ENCODE results near the gene ALK. TPM values are rescaled to one million over a fixed set of nuclear protein-coding genes. Genes with fewer than 3 reads are reported as not detected.

The ALK gene
- total RNA-seq, 2 donors from 2014 or later: 0.05 TPM; not detected in 1

DNA sequence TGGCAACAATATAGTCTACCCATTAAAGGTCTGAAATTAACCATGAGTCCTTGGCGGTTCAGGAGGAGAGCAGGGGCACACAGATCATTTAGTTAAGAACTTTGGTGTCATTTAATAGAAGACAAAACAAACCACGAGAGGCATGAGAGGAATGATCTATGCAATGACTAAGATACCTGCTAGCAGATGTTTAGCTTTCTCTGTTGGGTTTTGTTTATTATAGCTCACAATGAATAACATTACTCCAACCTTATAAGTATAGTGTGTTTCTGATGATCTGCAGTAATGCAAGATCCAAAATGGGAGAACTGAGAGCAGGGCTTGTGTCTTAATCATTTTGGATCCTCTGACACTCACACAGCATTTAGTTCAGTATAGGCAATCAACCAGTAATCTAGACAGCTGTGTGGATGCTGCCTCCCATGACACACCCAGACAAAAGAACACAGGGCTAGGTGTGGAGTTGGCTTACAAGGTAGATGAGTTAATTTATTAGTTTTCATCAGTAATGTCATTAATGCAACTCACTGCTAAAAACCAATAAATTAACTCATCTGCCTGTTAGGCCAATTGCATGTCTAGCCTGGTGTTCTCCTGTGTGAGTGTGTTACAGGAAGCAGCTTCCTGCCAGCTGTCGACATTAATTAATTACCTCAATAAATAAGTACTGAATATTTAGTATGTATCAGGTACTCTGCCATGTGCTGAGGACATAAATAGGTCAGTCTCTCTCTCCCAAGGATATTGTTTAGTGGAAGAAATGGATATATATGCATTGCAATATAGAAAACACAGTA lies 713.8 kb downstream of the ALK start:
- Mint-ChIP-seq H3K9me3 (no peaks in the 10 kb centered on the region), H3K36me3 (no peaks in the 10 kb centered on the region), H3K27ac (no peak overlapping the region)
- DNase-seq (ENCODE audit: low spot score in 2 of 2): no peak
- ATAC-seq: no peak

DNA sequence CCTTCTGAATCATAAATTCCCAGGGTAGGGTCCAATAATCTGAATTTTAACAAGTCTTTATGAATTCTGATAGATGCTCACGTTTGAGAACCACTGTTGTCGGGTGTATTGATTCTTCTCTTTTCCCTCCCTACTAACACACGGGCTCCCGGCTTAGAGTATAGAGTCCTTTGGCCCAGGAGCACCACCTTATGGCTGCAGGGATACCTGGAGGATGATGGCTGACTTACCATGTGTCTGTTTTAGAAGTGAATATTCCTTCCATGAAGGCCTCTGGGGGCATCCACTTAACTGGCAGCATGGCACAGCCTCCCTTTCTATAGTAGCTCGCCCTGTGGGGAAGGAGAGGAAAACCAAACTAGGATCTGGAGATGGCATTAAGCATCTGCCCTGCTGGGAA lies 714.4 kb downstream of the ALK start:
- Mint-ChIP-seq H3K27ac (no peak overlapping the region), H3K9me3 (no peaks in the 10 kb centered on the region), H3K36me3 (no peaks in the 10 kb centered on the region)
- ATAC-seq (no peak), DNase-seq (ENCODE audit: low spot score in 2 of 2) (no peak)

GRCh38 chr2:29202819-29203495 lies 718.4 kb downstream of the ALK start:
- no peak overlapping the region for H3K27ac Mint-ChIP-seq
- no peak for ATAC-seq

GRCh38 chr2:29201979-29202378 lies 719.4 kb downstream of the ALK start:
- ATAC-seq: no peak
- H3K27ac Mint-ChIP-seq: no peak overlapping the region

More at GRCh38 chr2:29202819-29203495, 718.4 kb downstream of the ALK start:
- Mint-ChIP-seq H3K9me3 (no peaks in the 10 kb centered on the region), H3K36me3 (no peaks in the 10 kb centered on the region)
- no peak for DNase-seq (ENCODE audit: low spot score in 2 of 2)

DNA sequence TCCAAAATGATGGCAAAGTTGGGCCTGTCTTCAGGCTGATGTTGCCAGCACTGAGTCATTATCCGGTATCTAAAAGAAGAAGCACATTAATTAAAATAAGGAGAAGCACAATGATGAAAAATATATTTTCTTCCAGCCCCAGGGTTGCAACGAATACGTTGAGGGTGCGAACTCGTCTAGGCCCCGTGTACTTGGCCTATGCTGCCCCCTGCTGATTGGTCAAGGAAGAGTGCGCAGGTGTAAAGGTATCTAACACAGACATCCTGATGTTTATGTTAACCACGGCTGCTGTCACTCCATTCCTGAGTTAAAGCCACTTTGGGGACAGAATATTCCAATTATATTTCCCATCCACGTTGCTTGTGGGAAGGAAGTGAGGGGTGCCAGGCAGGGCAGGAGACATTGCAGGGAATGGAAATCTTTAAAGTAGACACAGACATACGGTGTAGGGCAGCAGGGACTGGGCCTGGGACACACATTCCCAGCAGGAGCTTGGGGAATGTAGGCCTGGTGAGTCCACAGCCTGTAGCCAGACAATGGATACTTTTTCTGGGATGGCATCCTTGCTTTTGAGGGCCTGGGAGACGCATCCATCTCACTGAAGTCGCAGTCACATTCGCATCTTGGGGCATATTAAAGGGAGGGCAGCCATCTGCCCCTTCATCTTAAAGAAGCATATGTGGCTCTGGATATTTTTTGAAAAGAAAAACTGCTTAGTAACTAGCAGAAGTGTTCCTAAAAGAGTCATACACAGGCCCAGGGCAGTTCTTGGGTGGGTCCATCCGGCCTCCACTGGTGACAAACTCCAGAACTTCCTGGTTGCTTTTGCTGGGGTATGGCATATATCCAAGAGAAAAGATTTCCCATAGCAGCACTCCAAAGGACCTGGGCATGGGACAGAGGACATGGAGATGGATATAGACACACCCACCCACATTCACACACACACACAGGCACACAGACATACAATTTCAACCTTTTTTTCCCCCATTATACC lies 724.3 kb downstream of the ALK start:
- ATAC-seq (peak; percentile 91 to 94), DNase-seq (ENCODE audit: low spot score in 2 of 2) (peak; percentile 68 to 88)
- no peaks in the 10 kb centered on the region for H3K36me3 Mint-ChIP-seq
- no peaks in the 10 kb centered on the region for H3K9me3 Mint-ChIP-seq
- peak overlapping the region in 1 of 2 donors; percentile 26 for H3K27ac Mint-ChIP-seq

More at GRCh38 chr2:29201979-29202378, 719.4 kb downstream of the ALK start:
- H3K36me3 Mint-ChIP-seq: no peaks in the 10 kb centered on the region
- no peaks in the 10 kb centered on the region for H3K9me3 Mint-ChIP-seq
- DNase-seq (ENCODE audit: low spot score in 2 of 2): no peak

GRCh38 chr2:29195796-29196195 lies 725.6 kb downstream of the ALK start:
- Mint-ChIP-seq H3K27ac (no peak overlapping the region), H3K36me3 (no peaks in the 10 kb centered on the region), H3K9me3 (no peaks in the 10 kb centered on the region)
- DNase-seq (ENCODE audit: low spot score in 2 of 2) (no peak), ATAC-seq (no peak)

- no peak overlapping the region for H3K27ac Mint-ChIP-seq
Observed at GRCh38 chr2:29193681-29194080, 727.7 kb downstream of the ALK start.

GRCh38 chr2:29193111-29193510 lies 728.3 kb downstream of the ALK start:
- Mint-ChIP-seq H3K36me3 (peaks cover 0 to 3% of the 10 kb centered on the region in 2 donors), H3K27ac (no peak overlapping the region), H3K9me3 (no peaks in the 10 kb centered on the region)
- DNase-seq (ENCODE audit: low spot score in 2 of 2): no peak
- ATAC-seq: no peak

More at GRCh38 chr2:29193681-29194080, 727.7 kb downstream of the ALK start:
- ATAC-seq: no peak
- Mint-ChIP-seq H3K9me3 (no peaks in the 10 kb centered on the region), H3K36me3 (no peaks in the 10 kb centered on the region)
- DNase-seq (ENCODE audit: low spot score in 2 of 2): no peak

- ATAC-seq (no peak), DNase-seq (ENCODE audit: low spot score in 2 of 2) (no peak)
- Mint-ChIP-seq H3K9me3 (peaks cover 0 to 5% of the 10 kb centered on the region in 2 donors), H3K36me3 (peaks cover 0 to 9% of the 10 kb centered on the region in 2 donors), H3K27ac (no peak overlapping the region)
Observed at GRCh38 chr2:29192526-29192925, 728.9 kb downstream of the ALK start.

DNA sequence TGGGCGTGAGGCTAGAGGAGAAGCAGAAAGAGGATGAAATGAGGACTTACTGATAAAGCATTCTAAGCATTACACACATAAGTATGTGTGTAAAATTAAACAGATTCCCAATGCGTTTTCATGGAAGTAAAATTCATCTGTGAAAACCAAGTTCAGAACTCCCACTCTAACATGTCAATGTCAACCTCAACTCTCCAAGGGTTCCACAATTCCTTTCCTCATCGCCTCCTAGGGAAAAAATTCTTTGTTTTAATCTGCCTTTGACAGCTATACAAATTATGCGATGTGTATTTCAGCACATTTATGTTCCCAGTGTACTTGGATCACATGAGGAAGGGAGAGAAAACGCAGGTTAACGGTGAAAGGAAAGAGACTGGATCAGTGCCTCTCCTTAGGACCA lies 729.6 kb downstream of the ALK start:
- H3K36me3 Mint-ChIP-seq: peaks cover 0 to 12% of the 10 kb centered on the region in 2 donors
- no peak for ATAC-seq
- H3K27ac Mint-ChIP-seq: no peak overlapping the region
- DNase-seq (ENCODE audit: low spot score in 2 of 2): no peak
- peaks cover 0 to 6% of the 10 kb centered on the region in 2 donors for H3K9me3 Mint-ChIP-seq

GRCh38 chr2:29189052-29189451 lies 732.3 kb downstream of the ALK start:
- no peak overlapping the region for H3K27ac Mint-ChIP-seq
- ATAC-seq: peak in 1 of 2 donors; percentile 88
- no peak for DNase-seq (ENCODE audit: low spot score in 2 of 2)
- H3K36me3 Mint-ChIP-seq: peaks cover 0 to 21% of the 10 kb centered on the region in 2 donors
- peaks cover 0 to 10% of the 10 kb centered on the region in 2 donors for H3K9me3 Mint-ChIP-seq

GRCh38 chr2:29187926-29188325 lies 733.5 kb downstream of the ALK start:
- H3K36me3 Mint-ChIP-seq: peaks cover 0 to 21% of the 10 kb centered on the region in 2 donors
- ATAC-seq (peak in 1 of 2 donors; percentile 25), DNase-seq (ENCODE audit: low spot score in 2 of 2) (no peak)
- H3K27ac Mint-ChIP-seq: no peak overlapping the region
- H3K9me3 Mint-ChIP-seq: peaks cover 0 to 10% of the 10 kb centered on the region in 2 donors

DNA sequence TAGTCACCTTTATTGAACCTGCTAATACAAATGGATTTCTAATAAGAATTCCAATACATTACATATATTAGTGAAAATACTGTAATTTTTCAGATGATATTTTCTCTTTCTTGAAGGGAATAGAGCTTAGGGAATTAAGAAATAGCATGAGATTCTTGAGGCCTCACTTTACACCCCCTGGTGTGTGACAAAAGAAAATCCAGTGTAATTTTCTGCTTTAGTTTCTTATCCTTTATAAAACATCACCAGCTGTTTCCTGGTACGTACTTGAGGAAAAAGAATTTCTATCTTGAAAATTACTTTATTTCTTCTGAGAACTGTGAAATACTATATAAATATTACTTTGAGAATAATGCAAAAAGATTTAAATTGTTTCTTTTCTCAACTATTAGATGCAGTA lies 734.6 kb downstream of the ALK start:
- H3K36me3 Mint-ChIP-seq: peaks cover 0 to 27% of the 10 kb centered on the region in 2 donors

GRCh38 chr2:29184531-29184930 lies 736.9 kb downstream of the ALK start:
- no peak for ATAC-seq
- Mint-ChIP-seq H3K36me3 (peaks cover 0 to 27% of the 10 kb centered on the region in 2 donors), H3K27ac (no peak overlapping the region), H3K9me3 (peaks cover 0 to 10% of the 10 kb centered on the region in 2 donors)
- DNase-seq (ENCODE audit: low spot score in 2 of 2): no peak

More for the DNA sequence above, 734.6 kb downstream of the ALK start:
- ATAC-seq (no peak), DNase-seq (ENCODE audit: low spot score in 2 of 2) (no peak)
- peaks cover 0 to 10% of the 10 kb centered on the region in 2 donors for H3K9me3 Mint-ChIP-seq
- no peak overlapping the region for H3K27ac Mint-ChIP-seq

GRCh38 chr2:29182920-29183319 lies 738.5 kb downstream of the ALK start:
- ATAC-seq (no peak), DNase-seq (ENCODE audit: low spot score in 2 of 2) (no peak)
- no peak overlapping the region for H3K27ac Mint-ChIP-seq
- peaks cover 0 to 22% of the 10 kb centered on the region in 2 donors for H3K36me3 Mint-ChIP-seq
- H3K9me3 Mint-ChIP-seq: peaks cover 0 to 9% of the 10 kb centered on the region in 2 donors

DNA sequence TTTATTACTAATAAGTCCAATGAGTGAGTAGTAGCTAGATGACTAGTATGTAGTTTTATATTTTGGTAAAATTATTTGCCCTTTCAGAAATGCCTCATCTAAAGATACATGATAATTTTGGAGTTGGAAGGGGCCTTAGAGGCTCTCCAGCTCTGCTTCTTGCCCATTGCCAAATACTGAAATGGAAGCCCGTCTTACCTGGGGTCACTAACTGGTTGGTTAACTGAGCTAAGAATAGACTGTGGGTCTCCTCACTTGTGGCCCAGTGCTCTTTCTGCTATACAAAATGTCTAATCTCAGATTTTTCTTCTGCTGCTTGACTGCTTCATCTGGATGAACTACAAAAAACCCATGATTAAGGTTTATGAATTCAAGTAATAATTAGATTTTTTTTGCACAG lies 739.1 kb downstream of the ALK start:
- Mint-ChIP-seq H3K27ac (no peak overlapping the region), H3K9me3 (peaks cover 0 to 4% of the 10 kb centered on the region in 2 donors), H3K36me3 (peaks cover 0 to 16% of the 10 kb centered on the region in 2 donors)
- ATAC-seq: no peak
- no peak for DNase-seq (ENCODE audit: low spot score in 2 of 2)
